H1 (cell line): ENCODE measurements around the gene NCAM1. TPM values are rescaled to one million over a fixed set of nuclear protein-coding genes. Genes with fewer than 3 reads are reported as not detected.

ENCODE experiments used
- SIN3A ChIP-seq, 2 experiments: IDR thresholded peaks in 1 of 2; conservative IDR thresholded peaks in 1 of 2; 2 replicates each; pipeline ENCODE4 v1.6.1; 2011 to 2012; ENCODE audit warnings: low read length in 2 of 2, improper control_type of control experiment in 1 of 2, low read depth in 1 of 2, mild to moderate bottlenecking in 1 of 2
- polyA plus RNA-seq, 7 experiments: library from polyadenylated mRNA; depleted of rRNA in 3 of 7; stranded (reverse) in 5 of 7; unstranded in 2 of 7; fragments of >200 nt in 5 of 7; fragments of 200-250 nt in 2 of 7; gene quantifications; 1 replicate in 5 of 7; 2 replicates in 1 of 7; 4 replicates in 1 of 7; pipeline versions ENCODE4 v1.2.1 to v1.2.3, GENCODE V29; 2011 to 2013; ENCODE audit warnings: missing spikeins in 2 of 7, mixed read lengths in 2 of 7
- total RNA-seq: library from RNA; stranded (reverse); fragmentation: NEBNext Ultra II Directional; extraction: Animal tissue kit (Norgen Biotek cat#: 25700); gene quantifications from 2 replicates; pipeline ENCODE4 v1.2.1, GENCODE V29; 2021
- TF ChIP-seq, protein P1 (sequence below): fragments of 300-600 bp; sonication (generic); IDR thresholded peaks from 2 replicates; pipeline ENCODE4 v1.7.1; 2012; ENCODE audit warnings: low read length, moderate library complexity, mild to moderate bottlenecking, inconsistent platforms; ENCODE audit not compliant: insufficient replicate concordance

The NCAM1 gene
- total and polyA plus RNA-seq, 2 of the 8 experiments (the other 6 are each of a cell fraction or from before 2014, with no cell fraction given) = 3.1 to 4.3 TPM

DNA sequence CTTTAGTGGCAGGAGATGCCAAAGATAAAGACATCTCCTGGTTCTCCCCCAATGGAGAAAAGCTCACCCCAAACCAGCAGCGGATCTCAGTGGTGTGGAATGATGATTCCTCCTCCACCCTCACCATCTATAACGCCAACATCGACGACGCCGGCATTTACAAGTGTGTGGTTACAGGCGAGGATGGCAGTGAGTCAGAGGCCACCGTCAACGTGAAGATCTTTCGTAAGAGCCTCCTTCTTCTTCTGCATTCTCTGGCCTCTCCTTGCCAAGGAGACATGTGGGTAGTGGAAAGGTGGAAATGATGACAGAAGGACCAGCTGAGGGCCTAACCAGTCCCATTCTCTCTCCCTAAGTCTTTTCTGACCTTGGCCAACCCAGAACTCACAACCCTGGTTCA is 243.1 kb downstream of the NCAM1 start (continued):
- TF ChIP-seq, protein P1, sequence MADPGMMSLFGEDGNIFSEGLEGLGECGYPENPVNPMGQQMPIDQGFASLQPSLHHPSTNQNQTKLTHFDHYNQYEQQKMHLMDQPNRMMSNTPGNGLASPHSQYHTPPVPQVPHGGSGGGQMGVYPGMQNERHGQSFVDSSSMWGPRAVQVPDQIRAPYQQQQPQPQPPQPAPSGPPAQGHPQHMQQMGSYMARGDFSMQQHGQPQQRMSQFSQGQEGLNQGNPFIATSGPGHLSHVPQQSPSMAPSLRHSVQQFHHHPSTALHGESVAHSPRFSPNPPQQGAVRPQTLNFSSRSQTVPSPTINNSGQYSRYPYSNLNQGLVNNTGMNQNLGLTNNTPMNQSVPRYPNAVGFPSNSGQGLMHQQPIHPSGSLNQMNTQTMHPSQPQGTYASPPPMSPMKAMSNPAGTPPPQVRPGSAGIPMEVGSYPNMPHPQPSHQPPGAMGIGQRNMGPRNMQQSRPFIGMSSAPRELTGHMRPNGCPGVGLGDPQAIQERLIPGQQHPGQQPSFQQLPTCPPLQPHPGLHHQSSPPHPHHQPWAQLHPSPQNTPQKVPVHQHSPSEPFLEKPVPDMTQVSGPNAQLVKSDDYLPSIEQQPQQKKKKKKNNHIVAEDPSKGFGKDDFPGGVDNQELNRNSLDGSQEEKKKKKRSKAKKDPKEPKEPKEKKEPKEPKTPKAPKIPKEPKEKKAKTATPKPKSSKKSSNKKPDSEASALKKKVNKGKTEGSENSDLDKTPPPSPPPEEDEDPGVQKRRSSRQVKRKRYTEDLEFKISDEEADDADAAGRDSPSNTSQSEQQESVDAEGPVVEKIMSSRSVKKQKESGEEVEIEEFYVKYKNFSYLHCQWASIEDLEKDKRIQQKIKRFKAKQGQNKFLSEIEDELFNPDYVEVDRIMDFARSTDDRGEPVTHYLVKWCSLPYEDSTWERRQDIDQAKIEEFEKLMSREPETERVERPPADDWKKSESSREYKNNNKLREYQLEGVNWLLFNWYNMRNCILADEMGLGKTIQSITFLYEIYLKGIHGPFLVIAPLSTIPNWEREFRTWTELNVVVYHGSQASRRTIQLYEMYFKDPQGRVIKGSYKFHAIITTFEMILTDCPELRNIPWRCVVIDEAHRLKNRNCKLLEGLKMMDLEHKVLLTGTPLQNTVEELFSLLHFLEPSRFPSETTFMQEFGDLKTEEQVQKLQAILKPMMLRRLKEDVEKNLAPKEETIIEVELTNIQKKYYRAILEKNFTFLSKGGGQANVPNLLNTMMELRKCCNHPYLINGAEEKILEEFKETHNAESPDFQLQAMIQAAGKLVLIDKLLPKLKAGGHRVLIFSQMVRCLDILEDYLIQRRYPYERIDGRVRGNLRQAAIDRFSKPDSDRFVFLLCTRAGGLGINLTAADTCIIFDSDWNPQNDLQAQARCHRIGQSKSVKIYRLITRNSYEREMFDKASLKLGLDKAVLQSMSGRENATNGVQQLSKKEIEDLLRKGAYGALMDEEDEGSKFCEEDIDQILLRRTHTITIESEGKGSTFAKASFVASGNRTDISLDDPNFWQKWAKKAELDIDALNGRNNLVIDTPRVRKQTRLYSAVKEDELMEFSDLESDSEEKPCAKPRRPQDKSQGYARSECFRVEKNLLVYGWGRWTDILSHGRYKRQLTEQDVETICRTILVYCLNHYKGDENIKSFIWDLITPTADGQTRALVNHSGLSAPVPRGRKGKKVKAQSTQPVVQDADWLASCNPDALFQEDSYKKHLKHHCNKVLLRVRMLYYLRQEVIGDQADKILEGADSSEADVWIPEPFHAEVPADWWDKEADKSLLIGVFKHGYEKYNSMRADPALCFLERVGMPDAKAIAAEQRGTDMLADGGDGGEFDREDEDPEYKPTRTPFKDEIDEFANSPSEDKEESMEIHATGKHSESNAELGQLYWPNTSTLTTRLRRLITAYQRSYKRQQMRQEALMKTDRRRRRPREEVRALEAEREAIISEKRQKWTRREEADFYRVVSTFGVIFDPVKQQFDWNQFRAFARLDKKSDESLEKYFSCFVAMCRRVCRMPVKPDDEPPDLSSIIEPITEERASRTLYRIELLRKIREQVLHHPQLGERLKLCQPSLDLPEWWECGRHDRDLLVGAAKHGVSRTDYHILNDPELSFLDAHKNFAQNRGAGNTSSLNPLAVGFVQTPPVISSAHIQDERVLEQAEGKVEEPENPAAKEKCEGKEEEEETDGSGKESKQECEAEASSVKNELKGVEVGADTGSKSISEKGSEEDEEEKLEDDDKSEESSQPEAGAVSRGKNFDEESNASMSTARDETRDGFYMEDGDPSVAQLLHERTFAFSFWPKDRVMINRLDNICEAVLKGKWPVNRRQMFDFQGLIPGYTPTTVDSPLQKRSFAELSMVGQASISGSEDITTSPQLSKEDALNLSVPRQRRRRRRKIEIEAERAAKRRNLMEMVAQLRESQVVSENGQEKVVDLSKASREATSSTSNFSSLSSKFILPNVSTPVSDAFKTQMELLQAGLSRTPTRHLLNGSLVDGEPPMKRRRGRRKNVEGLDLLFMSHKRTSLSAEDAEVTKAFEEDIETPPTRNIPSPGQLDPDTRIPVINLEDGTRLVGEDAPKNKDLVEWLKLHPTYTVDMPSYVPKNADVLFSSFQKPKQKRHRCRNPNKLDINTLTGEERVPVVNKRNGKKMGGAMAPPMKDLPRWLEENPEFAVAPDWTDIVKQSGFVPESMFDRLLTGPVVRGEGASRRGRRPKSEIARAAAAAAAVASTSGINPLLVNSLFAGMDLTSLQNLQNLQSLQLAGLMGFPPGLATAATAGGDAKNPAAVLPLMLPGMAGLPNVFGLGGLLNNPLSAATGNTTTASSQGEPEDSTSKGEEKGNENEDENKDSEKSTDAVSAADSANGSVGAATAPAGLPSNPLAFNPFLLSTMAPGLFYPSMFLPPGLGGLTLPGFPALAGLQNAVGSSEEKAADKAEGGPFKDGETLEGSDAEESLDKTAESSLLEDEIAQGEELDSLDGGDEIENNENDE = no peak
- TF ChIP-seq SIN3A (conservative IDR thresholded peaks at IDR 0.05 in 1 of 2, IDR thresholded peaks at IDR 0.05 in 1 of 2; ENCODE audit: low read depth in 1 of 2, low read length in 2 of 2) = no peak
